Stimulated activated CD4-positive, alpha-beta T cell treated with anti-CD3 and anti-CD28 coated beads, Interleukin-1b, Interleukin-23, amount 100 ng/mL, for 1 hour (primary cell): Measurements from ENCODE around the gene PHAF1.

Experiments
- DNase-seq, 2 donors: peaks; one replicate each; pipeline ENCODE4 v3.0.0-alpha.2; 2020; ENCODE audit warnings: low read depth in 2 of 2

PHAF1 gene

GRCh38 chr16:67194260-67194659 is 84.5 kb downstream of the PHAF1 start:
- DNase-seq = no peak

- no peak for DNase-seq
Measured at GRCh38 chr16:67195676-67196075, 85.9 kb downstream of the PHAF1 start.

DNA sequence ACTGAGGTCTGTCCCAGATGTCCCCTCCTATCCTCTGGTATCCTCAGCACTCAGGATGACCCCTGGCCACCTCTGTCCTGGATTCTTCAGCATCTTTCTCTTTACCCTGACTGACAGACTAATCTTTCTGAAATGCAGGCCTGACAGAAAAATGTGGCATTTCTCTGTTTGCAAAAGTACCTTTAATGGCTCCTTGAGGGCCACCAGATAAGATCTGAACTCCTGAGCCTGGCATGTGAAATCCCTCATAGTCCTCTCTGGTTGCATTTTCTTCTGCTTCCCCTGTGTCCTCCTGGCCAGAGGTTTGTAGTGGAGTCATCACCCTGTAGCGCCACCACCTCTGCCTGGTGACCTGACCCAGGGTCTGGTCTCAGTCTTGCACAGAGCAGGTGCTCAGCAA is 87.1 kb downstream of the PHAF1 start:
- DNase-seq = no peak

- no peak for DNase-seq
Measured at GRCh38 chr16:67197704-67198103, 88.0 kb downstream of the PHAF1 start.
